ENCODE measurements around the gene UQCR10. TPM values are rescaled to one million over a fixed set of nuclear protein-coding genes. Genes with fewer than 3 reads are reported as not detected.
A peak's percentile ranks its signal among the peaks of the same experiment; 100 is the strongest.

UQCR10 gene
- total RNA-seq, 4 donors from 2014 or later: 54.3 to 78.6 (median 64.9) TPM

DNA sequence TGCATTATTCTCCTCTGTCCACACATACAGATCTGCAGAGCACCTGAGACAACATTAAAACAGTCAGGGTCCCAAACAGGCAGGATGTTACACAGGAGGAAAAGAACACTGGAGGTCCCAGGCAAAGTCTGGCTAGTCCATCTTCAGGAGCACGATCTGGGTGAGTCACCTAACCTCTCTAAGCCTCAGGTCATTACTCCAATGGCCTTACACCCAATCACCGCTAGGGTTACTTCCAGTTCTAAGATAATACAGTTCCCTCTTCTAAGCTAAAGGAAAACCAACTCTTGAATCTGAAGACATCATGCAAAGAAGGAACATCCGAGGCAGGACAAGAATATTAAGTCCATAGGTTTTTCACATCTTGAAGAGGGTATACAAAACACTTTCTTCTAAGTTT is 46.4 kb downstream of the UQCR10 start:
- Histone ChIP-seq H3K27me3 (no peaks in the 10 kb centered on the region), H3K4me3 (no peak overlapping the region), H3K4me1 (peaks cover 0 to 31% (median 5%) of the 10 kb centered on the region in 3 donors), H3K36me3 (peaks cover 0 to 92% of the 10 kb centered on the region in 2 donors), H3K9me3 (no peaks in the 10 kb centered on the region), H3K27ac (no peak overlapping the region)
- WGBS, 2 donors (ENCODE audit: low coverage in 1 of 2): 71 to 100% methylated on average over 1 to 3 of the region's 3 CpGs
- no peak for ATAC-seq
- TF ChIP-seq, protein P1, sequence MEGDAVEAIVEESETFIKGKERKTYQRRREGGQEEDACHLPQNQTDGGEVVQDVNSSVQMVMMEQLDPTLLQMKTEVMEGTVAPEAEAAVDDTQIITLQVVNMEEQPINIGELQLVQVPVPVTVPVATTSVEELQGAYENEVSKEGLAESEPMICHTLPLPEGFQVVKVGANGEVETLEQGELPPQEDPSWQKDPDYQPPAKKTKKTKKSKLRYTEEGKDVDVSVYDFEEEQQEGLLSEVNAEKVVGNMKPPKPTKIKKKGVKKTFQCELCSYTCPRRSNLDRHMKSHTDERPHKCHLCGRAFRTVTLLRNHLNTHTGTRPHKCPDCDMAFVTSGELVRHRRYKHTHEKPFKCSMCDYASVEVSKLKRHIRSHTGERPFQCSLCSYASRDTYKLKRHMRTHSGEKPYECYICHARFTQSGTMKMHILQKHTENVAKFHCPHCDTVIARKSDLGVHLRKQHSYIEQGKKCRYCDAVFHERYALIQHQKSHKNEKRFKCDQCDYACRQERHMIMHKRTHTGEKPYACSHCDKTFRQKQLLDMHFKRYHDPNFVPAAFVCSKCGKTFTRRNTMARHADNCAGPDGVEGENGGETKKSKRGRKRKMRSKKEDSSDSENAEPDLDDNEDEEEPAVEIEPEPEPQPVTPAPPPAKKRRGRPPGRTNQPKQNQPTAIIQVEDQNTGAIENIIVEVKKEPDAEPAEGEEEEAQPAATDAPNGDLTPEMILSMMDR (IDR thresholded peaks at IDR 0.05): no peak
- TF ChIP-seq EP300 (IDR thresholded peaks at IDR 0.05) (no peak), POLR2A (IDR thresholded peaks at IDR 0.05) (no peak), POLR2AphosphoS5 (IDR thresholded peaks at IDR 0.05) (no peak)

DNA sequence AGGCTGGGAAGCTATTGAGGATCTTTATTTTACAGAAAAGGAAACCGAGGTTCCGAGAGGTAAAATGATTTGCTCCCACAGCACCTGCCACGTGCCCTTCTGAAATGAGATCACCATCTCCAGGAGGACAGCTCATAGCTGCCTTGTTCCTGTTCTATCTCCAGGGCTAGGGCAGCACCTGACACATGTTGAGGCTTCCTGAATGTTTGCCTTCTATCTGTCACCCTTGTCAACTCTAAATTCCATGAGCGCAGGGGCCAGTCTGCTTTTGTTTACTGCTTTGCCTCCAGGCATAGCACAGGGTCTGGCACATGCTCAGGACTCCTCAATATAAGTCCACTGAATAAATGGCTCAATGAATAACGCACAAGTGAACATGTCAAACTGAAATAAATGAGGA is 46.8 kb downstream of the UQCR10 start:
- no peaks in the 10 kb centered on the region for H3K27me3 ChIP-seq
- H3K9me3 ChIP-seq: no peaks in the 10 kb centered on the region
- TF ChIP-seq, protein P1 (IDR thresholded peaks at IDR 0.05): no peak
- TF ChIP-seq POLR2A (IDR thresholded peaks at IDR 0.05) (no peak), POLR2AphosphoS5 (IDR thresholded peaks at IDR 0.05) (no peak), EP300 (IDR thresholded peaks at IDR 0.05) (no peak)
- H3K27ac ChIP-seq: no peak overlapping the region
- H3K4me3 ChIP-seq: no peak overlapping the region
- peaks cover 0 to 31% (median 5%) of the 10 kb centered on the region in 3 donors for H3K4me1 ChIP-seq
- 79 to 90% methylated on average over 3 to 4 of the region's 5 CpGs for WGBS, 2 donors (ENCODE audit: low coverage in 1 of 2)
- H3K36me3 ChIP-seq: peaks cover 0 to 95% of the 10 kb centered on the region in 2 donors
- no peak for ATAC-seq

DNA sequence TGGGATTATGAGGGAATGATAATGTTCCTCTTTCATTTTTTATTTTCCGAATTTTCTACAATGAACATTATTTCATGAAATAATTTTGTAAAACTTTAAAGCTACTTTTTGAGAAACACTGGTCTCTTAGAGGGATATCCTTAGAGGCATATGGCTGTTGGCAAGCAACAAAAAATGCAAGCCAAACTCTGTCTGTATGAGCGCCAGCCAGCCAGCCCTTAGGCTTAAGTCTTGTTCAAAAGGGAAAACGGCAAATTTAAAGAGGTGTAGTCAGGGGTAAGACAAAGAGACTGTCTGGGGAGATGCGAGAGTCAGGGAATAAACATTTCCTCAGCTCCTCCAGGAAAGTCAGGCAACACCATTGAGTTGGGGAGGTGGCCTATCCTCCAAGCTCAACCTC is 48.4 kb downstream of the UQCR10 start:
- Histone ChIP-seq H3K9me3 (no peaks in the 10 kb centered on the region), H3K4me1 (peaks cover 0 to 22% (median 5%) of the 10 kb centered on the region in 3 donors), H3K36me3 (peaks cover 0 to 98% of the 10 kb centered on the region in 2 donors), H3K27ac (peak overlapping the region in 3 of 4 donors; percentile 2 to 57 (median 33)), H3K27me3 (no peaks in the 10 kb centered on the region), H3K4me3 (no peak overlapping the region)
- TF ChIP-seq, protein P1 (IDR thresholded peaks at IDR 0.05): no peak
- no peak for TF ChIP-seq EP300 (IDR thresholded peaks at IDR 0.05)
- no peak for TF ChIP-seq POLR2A (IDR thresholded peaks at IDR 0.05)
- TF ChIP-seq POLR2AphosphoS5 (IDR thresholded peaks at IDR 0.05): no peak
- no peak for ATAC-seq
- 53 to 59% methylated on average over 3 to 4 of the region's 4 CpGs for whole genome bisulfite sequencing, 2 donors (ENCODE audit: low coverage in 1 of 2)

DNA sequence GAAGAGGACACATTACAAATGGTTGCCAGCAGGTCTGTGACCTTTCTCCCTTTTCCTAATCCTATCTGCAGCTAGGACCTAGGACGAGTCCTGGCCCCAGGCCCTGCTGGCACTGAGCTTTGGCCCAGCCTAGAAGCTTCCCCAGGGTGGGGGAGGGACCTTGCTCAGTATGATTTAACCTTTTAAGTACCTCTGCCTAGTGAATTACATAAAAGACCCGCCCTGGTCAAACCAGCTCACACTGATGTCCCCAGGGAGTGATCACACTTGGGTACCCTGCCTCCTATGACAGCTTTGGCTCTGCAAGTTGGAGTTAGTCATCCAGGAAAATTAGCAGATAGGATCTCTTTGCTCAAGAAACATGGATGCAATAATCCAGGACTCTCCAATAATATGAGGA is 49.0 kb downstream of the UQCR10 start:
- ATAC-seq: peak; percentile 73
- TF ChIP-seq, protein P1 (IDR thresholded peaks at IDR 0.05): no peak
- TF ChIP-seq POLR2A (IDR thresholded peaks at IDR 0.05) (no peak), POLR2AphosphoS5 (IDR thresholded peaks at IDR 0.05) (no peak), EP300 (IDR thresholded peaks at IDR 0.05) (no peak)
- Histone ChIP-seq H3K4me1 (peaks cover 0 to 19% (median 5%) of the 10 kb centered on the region in 3 donors), H3K9me3 (no peaks in the 10 kb centered on the region), H3K4me3 (no peak overlapping the region), H3K27ac (peak overlapping the region in 3 of 4 donors; percentile 2 to 57 (median 33)), H3K27me3 (no peaks in the 10 kb centered on the region), H3K36me3 (peaks cover 0 to 98% of the 10 kb centered on the region in 2 donors)
- 0 to 40% methylated on average over 1 to 2 of the region's 2 CpGs for WGBS, 2 donors (ENCODE audit: low coverage in 1 of 2)

DNA sequence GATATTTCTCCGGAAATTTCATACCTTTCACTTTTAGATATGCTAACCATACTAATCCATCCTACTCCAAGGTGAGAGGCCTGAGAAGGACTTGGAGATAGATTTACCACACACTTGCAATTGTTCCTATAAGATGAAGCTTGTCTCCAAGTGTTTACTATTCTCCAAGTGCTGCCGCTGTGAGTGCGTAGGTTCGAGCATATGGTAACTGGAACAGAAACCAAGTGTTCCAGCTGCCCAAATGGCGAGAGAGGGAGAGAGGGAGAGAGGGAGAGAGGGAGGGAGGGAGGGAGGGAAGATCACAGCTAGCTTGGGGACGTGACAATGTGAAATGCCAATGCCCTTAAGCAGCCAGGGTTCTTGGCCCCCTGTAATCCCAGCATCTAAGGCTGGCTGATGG is 49.4 kb downstream of the UQCR10 start:
- ATAC-seq: no peak
- Histone ChIP-seq H3K9me3 (no peaks in the 10 kb centered on the region), H3K36me3 (peaks cover 0 to 98% of the 10 kb centered on the region in 2 donors), H3K4me3 (no peak overlapping the region), H3K27me3 (no peaks in the 10 kb centered on the region), H3K4me1 (peaks cover 0 to 20% (median 5%) of the 10 kb centered on the region in 3 donors), H3K27ac (peak overlapping the region in 3 of 4 donors; percentile 2 to 57 (median 33))
- WGBS, 2 donors (ENCODE audit: low coverage in 1 of 2): 59 to 86% methylated on average over 5 to 6 of the region's 6 CpGs
- TF ChIP-seq, protein P1 (IDR thresholded peaks at IDR 0.05): no peak
- TF ChIP-seq POLR2A (IDR thresholded peaks at IDR 0.05): no peak
- TF ChIP-seq POLR2AphosphoS5 (IDR thresholded peaks at IDR 0.05): no peak
- no peak for TF ChIP-seq EP300 (IDR thresholded peaks at IDR 0.05)

Measured in gastroesophageal sphincter (tissue), 4 donors.